Parathyroid adenoma (tissue), 2 donors: ENCODE data around the gene TXNRD2.
A peak's percentile ranks its signal among the peaks of the same experiment; 100 is the strongest.

Source experiments
- H2AFZ ChIP-seq: fragments of 300-600 bp; sonication (generic); one replicate; pipeline ENCODE4 v1.7.0; 2017; ENCODE audit warnings: antibody characterized with exemption, mild to moderate bottlenecking
- H3K27ac ChIP-seq: fragments of 300-600 bp; sonication (generic); one replicate; pipeline ENCODE4 v1.7.0; 2017
- H3K27me3 ChIP-seq: fragments of 300-600 bp; sonication (generic); one replicate; pipeline ENCODE4 v1.7.0; 2017; ENCODE audit warnings: low read length; ENCODE audit not compliant: control insufficient read depth, insufficient read depth
- H3K36me3 ChIP-seq: fragments of 300-600 bp; sonication (generic); one replicate; pipeline ENCODE4 v1.7.0; 2017; ENCODE audit warnings: low read length; ENCODE audit not compliant: control insufficient read depth, insufficient read depth
- H3K4me1 ChIP-seq: fragments of 300-600 bp; sonication (generic); one replicate; pipeline ENCODE4 v1.7.0; 2017; ENCODE audit warnings: control low read depth
- H3K4me2 ChIP-seq: fragments of 300-600 bp; sonication (generic); one replicate; pipeline ENCODE4 v1.7.0; 2017; ENCODE audit warnings: low read length
- H3K4me3 ChIP-seq: fragments of 300-600 bp; sonication (generic); one replicate; pipeline ENCODE4 v1.7.0; 2017; ENCODE audit warnings: low read depth, low read length
- H3K79me2 ChIP-seq: fragments of 300-600 bp; sonication (generic); one replicate; pipeline ENCODE4 v1.7.0; 2017; ENCODE audit warnings: control low read depth
- H3K9ac ChIP-seq: fragments of 300-600 bp; sonication (generic); one replicate; pipeline ENCODE4 v1.7.0; 2017; ENCODE audit warnings: mild to moderate bottlenecking
- H3K9me3 ChIP-seq: fragments of 300-600 bp; sonication (generic); one replicate; pipeline ENCODE4 v1.7.0; 2017; ENCODE audit warnings: low read length; ENCODE audit not compliant: control insufficient read depth
- CTCF ChIP-seq: fragments of 300-600 bp; sonication (generic); IDR thresholded peaks from one replicate; pipeline ENCODE4 v1.7.0; 2017; ENCODE audit warnings: antibody characterized with exemption, mild to moderate bottlenecking
- donor health status: primary hyperparathyroidism.

The TXNRD2 gene

GRCh38 chr22:19853879-19854777, 87.5 kb downstream of the TXNRD2 start:
- peak overlapping the region; percentile 61 for H3K9ac ChIP-seq
- H3K4me1 ChIP-seq: peaks cover 8% of the 10 kb centered on the region
- H2AFZ ChIP-seq: peak overlapping the region; percentile 73
- TF ChIP-seq CTCF: no peak
- no peaks in the 10 kb centered on the region for H3K9me3 ChIP-seq
- peak overlapping the region; percentile 98 for H3K4me2 ChIP-seq
- H3K79me2 ChIP-seq: peaks cover 8% of the 10 kb centered on the region
- no peaks in the 10 kb centered on the region for H3K27me3 ChIP-seq
- peak overlapping the region; percentile 91 for H3K4me3 ChIP-seq
- peak overlapping the region; percentile 97 for H3K27ac ChIP-seq
- no peaks in the 10 kb centered on the region for H3K36me3 ChIP-seq

- Histone ChIP-seq H2AFZ (no peak overlapping the region), H3K27me3 (no peaks in the 10 kb centered on the region)
Measured at GRCh38 chr22:19853058-19853878, 88.3 kb downstream of the TXNRD2 start.

DNA sequence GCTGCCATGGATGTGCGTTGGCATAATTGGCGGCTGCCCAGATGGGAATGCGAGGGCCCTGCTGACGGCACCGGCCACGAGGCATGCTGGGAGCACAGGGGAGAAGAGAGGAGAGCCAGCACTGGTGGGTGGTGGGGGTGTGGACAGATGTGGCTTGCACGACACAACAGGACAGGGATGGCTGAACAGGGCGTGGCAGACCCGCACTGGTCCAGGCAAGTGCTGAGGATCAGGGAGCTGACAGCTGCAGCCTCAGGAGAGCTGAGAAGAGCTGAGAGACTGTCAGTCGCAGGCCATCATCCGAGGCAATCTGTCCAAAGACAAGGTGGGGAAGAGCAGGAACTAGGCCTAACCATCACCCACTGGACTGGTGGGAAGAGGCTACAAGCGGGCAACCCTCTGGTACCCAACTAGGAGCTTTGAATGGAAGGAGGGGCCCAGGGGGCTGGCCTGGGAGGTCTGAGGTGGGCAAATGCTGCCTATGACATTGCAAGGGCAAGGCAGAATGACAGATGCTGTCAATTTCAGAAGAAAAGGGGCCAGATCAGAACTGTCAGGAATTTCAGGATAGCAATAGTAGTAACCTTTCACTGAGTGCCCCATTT, 89.3 kb downstream of the TXNRD2 start:
- Histone ChIP-seq H3K27me3 (no peaks in the 10 kb centered on the region), H3K4me3 (no peak overlapping the region), H3K79me2 (peaks cover 8% of the 10 kb centered on the region), H3K9me3 (no peaks in the 10 kb centered on the region), H3K4me2 (no peak overlapping the region), H3K9ac (no peak overlapping the region), H3K27ac (no peak overlapping the region), H3K4me1 (peaks cover 12% of the 10 kb centered on the region), H3K36me3 (no peaks in the 10 kb centered on the region), H2AFZ (no peak overlapping the region)
- no peak for TF ChIP-seq CTCF

More at GRCh38 chr22:19853058-19853878, 88.3 kb downstream of the TXNRD2 start:
- peaks cover 12% of the 10 kb centered on the region for H3K4me1 ChIP-seq
- H3K9ac ChIP-seq: peak overlapping the region; percentile 53
- peaks cover 8% of the 10 kb centered on the region for H3K79me2 ChIP-seq
- no peaks in the 10 kb centered on the region for H3K36me3 ChIP-seq
- TF ChIP-seq CTCF: no peak
- H3K9me3 ChIP-seq: no peaks in the 10 kb centered on the region
- H3K27ac ChIP-seq: peak overlapping the region; percentile 97
- H3K4me3 ChIP-seq: peak overlapping the region; percentile 91
- peak overlapping the region; percentile 98 for H3K4me2 ChIP-seq

- no peak for TF ChIP-seq CTCF
- H3K36me3 ChIP-seq: no peaks in the 10 kb centered on the region
Measured at GRCh38 chr22:19851291-19852176, 90.1 kb downstream of the TXNRD2 start.

More at GRCh38 chr22:19851291-19852176, 90.1 kb downstream of the TXNRD2 start:
- no peak overlapping the region for H3K4me2 ChIP-seq
- H2AFZ ChIP-seq: no peak overlapping the region
- H3K27me3 ChIP-seq: no peaks in the 10 kb centered on the region
- H3K4me3 ChIP-seq: no peak overlapping the region
- peaks cover 12% of the 10 kb centered on the region for H3K4me1 ChIP-seq
- no peak overlapping the region for H3K9ac ChIP-seq
- peaks cover 8% of the 10 kb centered on the region for H3K79me2 ChIP-seq
- no peak overlapping the region for H3K27ac ChIP-seq
- H3K9me3 ChIP-seq: no peaks in the 10 kb centered on the region
